ENCODE results near the gene SCFD2.

- TF ChIP-seq CTCF (IDR thresholded peaks at IDR 0.05; ENCODE audit: low read depth, low read length), result no peak
- TF ChIP-seq EZH2phosphoT487 (IDR thresholded peaks at IDR 0.05; ENCODE audit: low read depth), result no peak
Measured at GRCh38 chr4:52877694-52878093, 488.2 kb downstream of the SCFD2 start.
